Measurements from ENCODE around the gene BATF.

Gene BATF

DNA sequence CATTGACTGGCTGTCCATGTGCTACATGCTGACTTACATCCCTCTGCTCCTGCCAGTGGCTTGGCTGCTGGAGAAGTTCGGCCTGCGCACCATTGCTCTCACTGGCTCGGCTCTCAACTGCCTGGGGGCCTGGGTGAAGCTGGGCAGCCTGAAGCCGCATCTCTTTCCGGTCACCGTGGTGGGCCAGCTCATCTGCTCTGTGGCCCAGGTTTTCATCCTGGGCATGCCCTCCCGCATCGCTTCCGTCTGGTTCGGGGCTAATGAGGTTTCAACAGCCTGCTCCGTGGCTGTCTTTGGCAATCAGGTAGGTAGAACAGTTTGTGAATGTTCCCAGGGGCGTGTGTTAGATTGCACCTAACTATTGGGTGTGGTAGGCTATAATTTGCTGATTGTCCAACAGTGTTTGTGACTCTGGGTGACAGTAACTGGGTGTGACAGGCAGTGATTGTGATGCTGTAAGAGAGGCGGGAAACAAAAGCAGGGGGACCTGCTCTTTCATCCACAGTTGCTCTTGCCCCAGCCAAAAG, 57.1 kb downstream of the BATF start:
- no peak for DNase-seq (ENCODE audit: low read depth, low spot score)
- TF ChIP-seq, protein P1, sequence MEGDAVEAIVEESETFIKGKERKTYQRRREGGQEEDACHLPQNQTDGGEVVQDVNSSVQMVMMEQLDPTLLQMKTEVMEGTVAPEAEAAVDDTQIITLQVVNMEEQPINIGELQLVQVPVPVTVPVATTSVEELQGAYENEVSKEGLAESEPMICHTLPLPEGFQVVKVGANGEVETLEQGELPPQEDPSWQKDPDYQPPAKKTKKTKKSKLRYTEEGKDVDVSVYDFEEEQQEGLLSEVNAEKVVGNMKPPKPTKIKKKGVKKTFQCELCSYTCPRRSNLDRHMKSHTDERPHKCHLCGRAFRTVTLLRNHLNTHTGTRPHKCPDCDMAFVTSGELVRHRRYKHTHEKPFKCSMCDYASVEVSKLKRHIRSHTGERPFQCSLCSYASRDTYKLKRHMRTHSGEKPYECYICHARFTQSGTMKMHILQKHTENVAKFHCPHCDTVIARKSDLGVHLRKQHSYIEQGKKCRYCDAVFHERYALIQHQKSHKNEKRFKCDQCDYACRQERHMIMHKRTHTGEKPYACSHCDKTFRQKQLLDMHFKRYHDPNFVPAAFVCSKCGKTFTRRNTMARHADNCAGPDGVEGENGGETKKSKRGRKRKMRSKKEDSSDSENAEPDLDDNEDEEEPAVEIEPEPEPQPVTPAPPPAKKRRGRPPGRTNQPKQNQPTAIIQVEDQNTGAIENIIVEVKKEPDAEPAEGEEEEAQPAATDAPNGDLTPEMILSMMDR (IDR thresholded peaks at IDR 0.05; ENCODE audit: low read depth, low read length), result no peak
- in situ Hi-C loops (cut with HindIII; ENCODE audit: low sequenced_read_pairs), result no loop called here
- peak overlapping the region; percentile 67 for H3K4me3 ChIP-seq (ENCODE audit: low read depth, low read length)

DNA sequence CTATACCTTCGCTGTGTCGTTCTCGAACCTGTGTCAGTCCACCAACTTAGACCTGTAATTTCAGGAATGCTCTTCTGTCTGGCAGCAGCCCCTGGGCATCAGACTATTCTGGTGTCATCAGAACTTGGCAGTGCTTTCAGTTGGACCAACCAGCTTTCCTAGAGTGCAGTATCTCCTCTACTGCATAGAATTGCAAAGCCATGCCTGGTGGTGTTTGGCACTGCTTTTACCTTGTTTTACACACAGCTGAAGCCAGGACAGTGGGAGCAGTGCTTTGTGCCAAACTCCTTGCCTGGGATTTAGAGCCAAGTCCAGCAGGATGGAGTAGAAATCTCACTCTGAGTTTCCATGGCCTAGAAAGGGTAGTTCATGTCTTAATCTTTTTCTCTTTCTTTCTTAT, 57.6 kb downstream of the BATF start:
- peak overlapping the region; percentile 67 for H3K4me3 ChIP-seq (ENCODE audit: low read depth, low read length)
- TF ChIP-seq, protein P1 (IDR thresholded peaks at IDR 0.05; ENCODE audit: low read depth, low read length), result no peak
- in situ Hi-C loops (cut with HindIII; ENCODE audit: low sequenced_read_pairs), result no loop called here
- DNase-seq (ENCODE audit: low read depth, low spot score), result no peak

DNA sequence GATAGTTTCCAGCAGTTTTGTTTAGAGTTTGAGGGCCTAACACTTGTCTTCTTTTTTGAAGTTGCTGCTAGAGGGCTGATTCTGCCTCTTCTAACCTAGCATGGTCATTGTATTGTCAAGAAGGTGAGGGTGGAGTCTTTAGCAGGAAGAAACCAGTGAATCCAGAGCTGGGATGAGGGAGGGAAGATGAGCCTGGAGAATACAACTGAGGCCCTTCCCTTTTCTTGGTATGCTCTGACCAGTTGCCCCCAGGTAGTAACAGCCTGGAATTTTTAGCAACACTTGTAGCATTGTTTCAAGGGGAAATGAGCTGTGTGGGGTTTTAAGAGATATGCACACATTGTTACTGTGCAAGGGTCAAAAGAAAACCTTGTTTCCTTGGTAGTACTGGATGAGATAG, 65.1 kb downstream of the BATF start:
- TF ChIP-seq, protein P1 (IDR thresholded peaks at IDR 0.05; ENCODE audit: low read depth, low read length), result no peak
- no peak overlapping the region for H3K4me3 ChIP-seq (ENCODE audit: low read depth, low read length)
- DNase-seq (ENCODE audit: low read depth, low spot score), result no peak
- in situ Hi-C loops (cut with HindIII; ENCODE audit: low sequenced_read_pairs), result no loop called here

DNA sequence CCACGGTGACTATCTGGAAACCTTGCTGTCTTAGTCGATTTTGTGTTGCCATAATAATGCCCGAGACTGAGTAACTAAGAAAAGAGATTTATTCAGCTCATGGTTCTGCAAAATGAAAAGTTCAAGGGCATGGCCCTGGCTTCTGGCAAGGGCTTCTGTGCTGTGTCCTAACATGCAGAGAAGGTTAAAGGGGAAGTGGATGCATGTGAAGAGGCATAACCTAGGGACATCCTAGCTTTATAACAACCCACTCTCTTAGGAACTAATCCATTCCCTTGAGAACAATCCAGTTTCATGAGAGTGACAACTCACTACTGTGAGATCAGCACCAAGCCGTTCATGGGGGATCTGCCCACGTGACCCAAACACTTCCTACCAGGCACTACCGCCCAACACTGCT, 67.7 kb downstream of the BATF start:
- no peak for DNase-seq (ENCODE audit: low read depth, low spot score)
- in situ Hi-C loops (cut with HindIII; ENCODE audit: low sequenced_read_pairs), result no loop called here
- TF ChIP-seq, protein P1 (IDR thresholded peaks at IDR 0.05; ENCODE audit: low read depth, low read length), result no peak
- no peak overlapping the region for H3K4me3 ChIP-seq (ENCODE audit: low read depth, low read length)

DNA sequence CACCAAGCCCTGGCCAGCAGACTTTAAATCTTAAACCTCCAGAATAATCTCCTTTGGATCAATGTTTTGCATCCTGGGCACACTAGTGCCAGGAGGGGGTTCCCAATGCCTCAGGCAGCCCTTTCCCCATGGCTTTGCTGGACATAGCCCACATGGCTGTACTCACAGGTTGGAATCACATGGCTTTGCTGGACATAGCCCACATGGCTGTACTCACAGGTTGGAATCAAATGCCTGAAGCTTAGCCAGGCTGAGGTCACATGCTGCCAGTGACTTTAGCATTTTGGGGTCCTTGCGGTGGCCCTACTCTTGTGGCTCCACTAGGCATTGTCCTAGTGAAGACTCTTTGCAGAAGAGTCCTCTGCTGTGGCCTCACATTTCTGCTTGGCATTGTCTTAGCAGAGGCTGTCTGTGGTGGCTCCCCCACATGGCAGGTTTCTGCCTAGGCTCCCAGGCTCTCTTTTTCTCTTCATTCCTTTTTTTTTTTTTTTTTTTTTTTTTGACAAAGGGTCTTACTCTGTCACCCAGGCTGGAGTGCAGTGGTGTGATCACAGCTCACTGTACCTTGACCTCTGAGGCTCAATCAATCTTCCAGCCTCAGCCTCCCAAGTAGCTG, 69.2 kb downstream of the BATF start:
- no peak overlapping the region for H3K4me3 ChIP-seq (ENCODE audit: low read depth, low read length)
- DNase-seq (ENCODE audit: low read depth, low spot score), result no peak
- TF ChIP-seq, protein P1 (IDR thresholded peaks at IDR 0.05; ENCODE audit: low read depth, low read length), result no peak
- in situ Hi-C loops (cut with HindIII; ENCODE audit: low sequenced_read_pairs), result no loop called here

DNA sequence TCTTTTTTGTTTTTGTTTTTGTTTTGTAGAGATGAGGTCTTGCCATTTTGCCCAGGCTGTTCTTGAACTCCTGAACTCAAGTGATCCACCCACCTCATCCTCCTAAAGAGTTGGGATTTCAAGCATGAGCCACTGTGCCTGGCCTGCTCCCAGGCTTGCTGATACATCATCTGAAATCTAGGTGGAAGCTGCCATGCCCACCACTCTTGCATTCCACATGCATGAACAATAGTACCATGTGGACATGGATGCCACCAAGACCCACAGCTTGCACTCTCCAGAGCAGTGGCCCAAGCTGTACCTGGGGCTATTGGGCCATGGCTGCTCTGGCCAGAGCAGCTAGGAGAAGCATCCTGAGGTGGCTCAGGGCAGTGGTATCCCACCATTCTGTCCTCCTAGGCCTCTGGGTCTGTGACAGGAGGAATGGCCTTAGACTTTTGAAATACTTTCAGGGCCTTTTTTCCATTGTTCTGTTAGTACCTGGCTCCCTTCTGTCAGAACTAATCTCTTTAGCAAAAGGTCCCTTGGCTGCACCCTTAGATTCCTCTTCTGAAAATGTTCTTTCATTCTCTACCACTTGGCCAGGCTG, 69.8 kb downstream of the BATF start:
- in situ Hi-C loops (cut with HindIII; ENCODE audit: low sequenced_read_pairs), result no loop called here
- TF ChIP-seq, protein P1 (IDR thresholded peaks at IDR 0.05; ENCODE audit: low read depth, low read length), result no peak
- H3K4me3 ChIP-seq (ENCODE audit: low read depth, low read length), result no peak overlapping the region
- no peak for DNase-seq (ENCODE audit: low read depth, low spot score)

Measured in astrocyte of the spinal cord (primary cell).